PC-3 (cell line): ENCODE results near the gene APOBEC3A. TPM values are rescaled to one million over a fixed set of nuclear protein-coding genes. Genes with fewer than 3 reads are reported as not detected.

ENCODE experiments used
- ATAC-seq: fragments of 200-7000 bp; cut with Tn5 transposase; 2 replicates; pipeline ENCODE4 v1.9.1; 2020; ENCODE audit warnings: mild to moderate bottlenecking, moderate library complexity
- BruUV-seq: library from RNA; stranded (reverse); fragments of 400-500 nt; replicated peaks from 2 replicates; lab custom pipeline; 2021; lab: Mats Ljungman, UMichigan
- CTCF ChIA-PET: fragments of 300-600 bp; sonication (Branson Sonifier 250); formaldehyde crosslinking; loops from one replicate; lab custom pipeline; 2022; ENCODE audit warnings: antibody characterized with exemption; lab: Charles Lee
- POLR2A ChIA-PET: fragments of 300-600 bp; sonication (Branson Sonifier 250); formaldehyde crosslinking; loops from one replicate; lab custom pipeline; 2022; ENCODE audit warnings: antibody characterized with exemption; ENCODE audit not compliant: unreplicated experiment; lab: Charles Lee
- DNase-seq: peaks from one replicate; pipeline ENCODE4 v3.0.0-alpha.2; 2015
- H2AFZ ChIP-seq: fragments of 300-600 bp; sonication (generic); 2 replicates; pipeline ENCODE4 v1.6.0; 2016; ENCODE audit warnings: antibody characterized with exemption, low read length
- H3F3A ChIP-seq: fragments of 300-600 bp; sonication (generic); one replicate; pipeline ENCODE4 v1.6.0; 2017; ENCODE audit warnings: antibody characterized with exemption, low read length, control low read depth, mild to moderate bottlenecking; ENCODE audit not compliant: unreplicated experiment
- H3K27ac ChIP-seq: fragments of 300-600 bp; sonication (generic); 2 replicates; pipeline ENCODE4 v1.5.1; 2016; ENCODE audit warnings: mild to moderate bottlenecking, low read length
- H3K27me3 ChIP-seq: fragments of 300-600 bp; sonication (generic); 2 replicates; pipeline ENCODE4 v1.6.1; 2016; ENCODE audit warnings: low read length, mixed read lengths
- H3K36me3 ChIP-seq: fragments of 300-600 bp; sonication (generic); 2 replicates; pipeline ENCODE4 v1.6.1; 2016; ENCODE audit warnings: low read depth, mixed run types, low read length, mixed read lengths
- H3K4me1 ChIP-seq: fragments of 300-600 bp; sonication (generic); 2 replicates; pipeline ENCODE4 v1.5.1; 2016; ENCODE audit warnings: low read length; ENCODE audit not compliant: insufficient read depth
- H3K4me2 ChIP-seq: fragments of 300-600 bp; sonication (generic); 2 replicates; pipeline ENCODE4 v1.6.0; 2016; ENCODE audit warnings: low read length
- H3K4me3 ChIP-seq: fragments of 300-600 bp; sonication (generic); 2 replicates; pipeline ENCODE4 v1.5.1; 2016; ENCODE audit warnings: mild to moderate bottlenecking, low read length, mixed read lengths
- H3K79me2 ChIP-seq: fragments of 300-600 bp; sonication (generic); 2 replicates; pipeline ENCODE4 v1.6.1; 2017; ENCODE audit warnings: low read length, mixed read lengths
- H3K9ac ChIP-seq: fragments of 300-600 bp; sonication (generic); 2 replicates; pipeline ENCODE4 v1.6.0; 2016; ENCODE audit warnings: mild to moderate bottlenecking, low read length
- H3K9me2 ChIP-seq: fragments of 300-600 bp; sonication (generic); replicated peaks from 2 replicates; pipeline ENCODE4 v1.6.1; 2016; ENCODE audit warnings: mixed run types, low read length, mixed read lengths
- H3K9me3 ChIP-seq: fragments of 300-600 bp; sonication (generic); 2 replicates; pipeline ENCODE4 v1.6.1; 2016; ENCODE audit warnings: low read length, mixed read lengths
- H4K20me1 ChIP-seq: fragments of 300-600 bp; sonication (generic); 2 replicates; pipeline ENCODE4 v1.6.1; 2016; ENCODE audit warnings: low read length, mixed read lengths
- CTCF ChIP-seq: fragments of 300-600 bp; sonication (generic); conservative IDR thresholded peaks from 2 replicates; pipeline ENCODE4 v1.5.1; 2017; ENCODE audit warnings: antibody characterized with exemption, low read depth, mild to moderate bottlenecking, low read length
- EZH2 ChIP-seq: fragments of 300-600 bp; sonication (generic); IDR thresholded peaks from one replicate; pipeline ENCODE4 v1.6.1; 2017; ENCODE audit warnings: antibody characterized with exemption, mild to moderate bottlenecking, low read length; ENCODE audit not compliant: unreplicated experiment
- EZH2phosphoT487 ChIP-seq: fragments of 300-600 bp; sonication (generic); IDR thresholded peaks from 2 replicates; pipeline ENCODE4 v1.6.1; 2018; ENCODE audit warnings: mild to moderate bottlenecking, antibody characterized with exemption, low read length, borderline replicate concordance
- intact Hi-C: fragments of 100-400 bp; cut with micrococcal nuclease; formaldehyde crosslinking; loops from 2 replicates; pipeline ENCODE4 v1.9.0; 2023
- total RNA-seq: library from RNA; depleted of rRNA; stranded (reverse); fragments of >200 nt; gene quantifications from 2 replicates; pipeline ENCODE4 v1.2.3, GENCODE V29; 2014

APOBEC3A gene
- total RNA-seq, 1 experiment from 2014 or later, result not detected

- BruUV-seq, result no TSS peak
- H3K27ac ChIP-seq, result no peak overlapping the region
- ATAC-seq (no peak), DNase-seq (no peak)
- no peak overlapping the region for H3K9ac ChIP-seq
- intact Hi-C loops, result loop anchor here (10.0 kb wide), 1 partner anchor 65 kb away; the partner anchor contains the start of gene APOBEC3B
- ChIA-PET CTCF (no interaction called here), POLR2A (no interaction called here)
- H3K4me2 ChIP-seq, result no peak overlapping the region
- H3K79me2 ChIP-seq, result no peaks in the 10 kb centered on the region
- H4K20me1 ChIP-seq, result no peaks in the 10 kb centered on the region
- H3K27me3 ChIP-seq, result no peaks in the 10 kb centered on the region
- TF ChIP-seq EZH2phosphoT487 (no peak), CTCF (no peak), EZH2 (no peak)
- H3K9me2 ChIP-seq, result no peaks in the 10 kb centered on the region
- no peaks in the 10 kb centered on the region for H3K36me3 ChIP-seq
- no peak overlapping the region for H2AFZ ChIP-seq
- H3F3A ChIP-seq, result peaks cover 6% of the 10 kb centered on the region
- H3K4me1 ChIP-seq, result peaks cover 28% of the 10 kb centered on the region
- H3K4me3 ChIP-seq, result no peak overlapping the region
- H3K9me3 ChIP-seq, result no peaks in the 10 kb centered on the region
These were observed 37.7 kb upstream of the APOBEC3A start for GRCh38 chr22:38919631-38920190.

- 0 out of 2 replicates have a peak overlapping the region, but pooled peaks have one; percentile 24 for H3K27ac ChIP-seq
- CTCF ChIA-PET, result interaction anchor here (0.6 kb wide), 1 partner anchor 151 kb away, joined by 3 read pairs; no protein-coding TSS in a partner anchor
- H3K27me3 ChIP-seq, result no peaks in the 10 kb centered on the region
These were observed 36.3 kb upstream of the APOBEC3A start for GRCh38 chr22:38921120-38921519.

More at GRCh38 chr22:38921120-38921519, 36.3 kb upstream of the APOBEC3A start:
- H3K9ac ChIP-seq, result no peak overlapping the region
- intact Hi-C loops, result loop anchor here (10.0 kb wide), 1 partner anchor 64 kb away; the partner anchor contains the start of gene APOBEC3B
- no peak overlapping the region for H2AFZ ChIP-seq
- no peak for TF ChIP-seq EZH2phosphoT487
- TF ChIP-seq EZH2, result no peak
- TF ChIP-seq CTCF, result no peak
- peaks cover 6% of the 10 kb centered on the region for H3F3A ChIP-seq
- ATAC-seq (no peak), DNase-seq (peak; percentile 92)
- no peaks in the 10 kb centered on the region for H4K20me1 ChIP-seq
- H3K79me2 ChIP-seq, result no peaks in the 10 kb centered on the region
- POLR2A ChIA-PET, result no interaction called here
- H3K9me2 ChIP-seq, result no peaks in the 10 kb centered on the region
- H3K4me1 ChIP-seq, result peaks cover 40% of the 10 kb centered on the region
- no peak overlapping the region for H3K4me3 ChIP-seq
- no peaks in the 10 kb centered on the region for H3K9me3 ChIP-seq
- H3K4me2 ChIP-seq, result 0 out of 2 replicates have a peak overlapping the region, but pooled peaks have one; percentile 3
- no peaks in the 10 kb centered on the region for H3K36me3 ChIP-seq
- BruUV-seq, result no TSS peak
